Islet of Langerhans (tissue), 1 donor: ENCODE data around the gene FRRS1.
"Not testable (repeated sequence)": the region's sequence is repeated elsewhere in the genome, so short reads cannot be mapped to it uniquely, and the experiment has no call there.

Source experiments
- FAIRE-seq: peaks from one replicate; lab custom pipeline; 2011; peaks lifted over from hg19 to GRCh38; lab: Jason Lieb, UNC

FRRS1 gene

GRCh38 chr1:99764909-99765308 is 1.5 kb downstream of the FRRS1 start:
- no peak for FAIRE-seq

GRCh38 chr1:99764439-99764838 is 2.0 kb downstream of the FRRS1 start:
- no peak for FAIRE-seq

DNA sequence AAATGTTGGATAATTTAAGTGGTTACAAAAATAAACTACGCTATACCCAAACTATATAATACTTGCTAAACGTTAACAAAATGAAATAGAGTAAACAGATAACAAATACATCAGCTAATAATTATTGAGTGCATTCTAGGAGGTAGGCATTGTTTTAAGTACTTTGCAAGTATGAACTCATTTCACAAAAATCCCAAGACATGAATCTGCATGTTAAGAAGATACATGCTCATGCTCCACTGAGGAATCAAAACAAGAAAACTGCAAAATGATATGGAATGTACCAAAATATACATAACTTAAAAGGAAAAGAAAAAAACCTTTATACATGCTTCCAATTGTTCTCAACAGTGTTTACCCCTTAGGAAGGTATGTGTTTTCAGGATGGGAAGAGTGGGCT is 2.5 kb downstream of the FRRS1 start:
- no peak for FAIRE-seq

DNA sequence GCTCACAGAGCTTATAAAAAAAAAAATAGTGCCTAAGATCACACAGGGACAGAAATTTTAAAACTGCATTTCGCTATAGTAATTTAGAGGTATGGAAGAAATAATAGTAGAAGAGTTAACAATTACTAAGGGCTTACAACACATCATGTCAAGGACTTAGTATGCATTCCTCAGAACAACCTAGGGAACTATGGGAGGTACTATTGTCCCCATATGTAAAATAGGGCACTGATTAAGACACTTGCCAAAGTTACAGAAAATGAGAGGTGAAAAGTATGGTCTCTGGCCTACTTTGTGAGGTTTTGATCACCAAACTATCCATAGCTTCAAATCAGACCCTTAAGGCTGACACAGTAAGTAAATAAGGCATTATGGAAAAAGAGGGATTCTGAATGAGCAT is 4.7 kb downstream of the FRRS1 start:
- FAIRE-seq = no peak

- FAIRE-seq = no peak
These were observed 6.8 kb downstream of the FRRS1 start for GRCh38 chr1:99759518-99760160.

DNA sequence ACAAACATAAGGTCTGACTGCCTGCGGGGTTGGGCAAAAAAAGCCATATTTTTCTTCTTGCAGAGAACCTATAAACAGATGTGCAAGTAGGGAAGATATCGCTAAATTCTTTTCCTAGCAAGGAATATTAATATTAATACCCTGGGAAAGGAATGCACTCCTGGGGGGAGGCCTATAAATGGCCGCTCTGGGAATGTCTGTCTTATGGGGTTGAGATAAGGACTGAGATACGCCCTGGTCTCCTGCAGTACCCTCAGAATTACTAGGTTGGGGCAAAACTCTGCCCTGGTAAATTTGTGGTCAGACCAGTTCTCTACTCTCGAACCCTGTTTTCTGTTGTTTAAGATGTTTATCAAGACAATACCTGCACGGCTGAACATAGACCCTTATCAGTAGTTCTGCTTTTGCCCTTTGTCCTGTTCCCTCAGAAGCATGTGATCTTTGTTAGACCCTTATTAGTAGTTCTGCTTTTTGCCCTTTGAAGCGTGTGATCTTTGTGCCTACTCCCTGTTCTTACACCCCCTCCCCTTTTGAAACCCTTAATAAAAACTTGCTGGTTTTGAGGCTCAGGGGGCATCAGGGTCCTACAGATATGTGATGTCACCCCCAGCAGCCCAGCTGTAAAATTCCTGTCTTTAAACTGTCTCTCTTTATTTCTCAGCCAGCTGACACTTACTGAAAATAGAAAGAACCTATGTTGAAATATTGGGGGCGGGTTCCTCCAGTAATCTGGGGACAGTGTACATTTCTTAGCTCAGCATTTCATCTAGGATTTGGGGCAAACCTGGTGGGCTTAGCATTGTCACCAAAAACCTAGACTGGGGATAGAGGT is 7.5 kb downstream of the FRRS1 start:
- not testable (repeated sequence) for FAIRE-seq

GRCh38 chr1:99758073-99758511 is 8.3 kb downstream of the FRRS1 start:
- no peak for FAIRE-seq

DNA sequence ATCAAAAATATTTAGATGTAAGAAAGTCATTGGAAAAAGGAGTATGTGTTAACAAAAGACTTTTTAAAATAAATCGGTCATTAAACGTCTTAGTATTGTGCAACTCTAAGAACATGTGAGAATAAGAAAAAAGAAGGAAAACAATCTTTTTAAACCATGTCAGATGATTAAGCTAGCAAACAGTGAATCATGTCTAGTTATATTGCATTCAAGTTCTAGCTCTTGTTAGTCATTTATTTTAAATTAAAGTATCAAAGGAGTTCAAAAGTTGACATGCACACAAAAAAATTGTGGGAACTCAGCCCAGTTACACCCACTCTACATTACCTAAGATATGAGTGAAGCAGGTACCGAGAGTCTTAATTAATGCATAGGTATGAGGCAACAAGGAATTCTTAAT is 9.8 kb downstream of the FRRS1 start:
- FAIRE-seq = peak; percentile 70

DNA sequence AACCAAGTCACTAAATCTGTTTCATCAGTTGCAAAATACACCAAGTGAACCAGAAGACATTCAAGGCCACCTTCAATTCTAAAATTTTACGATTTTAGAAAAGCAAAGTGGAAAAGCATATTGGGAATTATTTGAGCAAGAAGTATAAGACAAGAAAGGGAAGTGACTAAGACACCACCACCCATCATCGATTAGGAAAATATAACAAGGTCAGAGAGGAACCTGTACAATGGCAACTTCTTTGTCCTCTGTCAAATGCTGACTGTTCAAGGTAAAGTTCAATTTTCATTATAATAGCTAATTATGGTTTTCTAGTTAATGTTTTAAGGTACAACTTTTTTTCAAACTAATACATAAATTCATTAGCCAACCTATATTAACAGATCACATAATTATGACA is 10.8 kb downstream of the FRRS1 start:
- no peak for FAIRE-seq

DNA sequence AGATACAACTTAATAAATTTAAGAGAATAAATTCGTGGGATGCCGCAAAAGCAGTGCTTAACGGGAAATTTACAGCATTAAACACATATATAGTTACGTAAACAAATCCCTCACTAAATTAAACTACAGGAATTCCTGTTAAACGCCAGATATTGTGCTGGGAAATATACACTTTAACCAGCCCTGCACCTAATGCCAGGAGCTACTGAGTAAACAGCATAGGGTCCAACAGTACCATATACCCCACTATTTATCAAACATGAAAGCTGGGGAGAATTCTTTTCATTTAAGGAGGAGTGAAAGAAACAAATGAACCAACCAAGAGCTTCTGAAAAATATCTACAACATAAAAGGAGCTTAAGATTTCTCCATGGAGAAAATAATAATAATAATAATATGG is 11.7 kb downstream of the FRRS1 start:
- FAIRE-seq = no peak

GRCh38 chr1:99754055-99754626 is 12.3 kb downstream of the FRRS1 start:
- no peak for FAIRE-seq

GRCh38 chr1:99751877-99752504 is 14.4 kb downstream of the FRRS1 start:
- no peak for FAIRE-seq

GRCh38 chr1:99749504-99750347 is 16.7 kb downstream of the FRRS1 start:
- FAIRE-seq = no peak

- peak; percentile 24 for FAIRE-seq
These were observed 18.0 kb downstream of the FRRS1 start for GRCh38 chr1:99748419-99748818.

DNA sequence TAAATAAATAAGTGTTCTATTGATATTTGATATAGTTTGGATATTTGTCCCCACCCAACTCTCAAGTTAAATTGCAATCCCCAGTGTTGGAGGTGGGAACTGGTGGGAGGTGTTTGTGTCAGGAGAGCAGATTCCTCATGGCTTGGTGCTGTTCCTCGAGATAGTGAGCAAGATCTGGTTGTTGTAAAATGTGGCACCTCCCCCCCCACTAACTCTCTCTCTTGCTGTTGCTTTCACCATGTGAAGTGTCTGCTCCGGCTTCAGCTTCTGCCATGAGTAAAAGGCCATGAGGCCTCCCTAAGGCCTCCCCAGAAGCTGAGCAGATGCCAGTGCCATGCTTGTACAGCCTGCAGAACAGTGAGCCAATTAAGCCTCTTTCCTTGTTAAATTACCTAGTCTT is 20.8 kb downstream of the FRRS1 start:
- FAIRE-seq = no peak

GRCh38 chr1:99745061-99745460 is 21.4 kb downstream of the FRRS1 start:
- FAIRE-seq = no peak

DNA sequence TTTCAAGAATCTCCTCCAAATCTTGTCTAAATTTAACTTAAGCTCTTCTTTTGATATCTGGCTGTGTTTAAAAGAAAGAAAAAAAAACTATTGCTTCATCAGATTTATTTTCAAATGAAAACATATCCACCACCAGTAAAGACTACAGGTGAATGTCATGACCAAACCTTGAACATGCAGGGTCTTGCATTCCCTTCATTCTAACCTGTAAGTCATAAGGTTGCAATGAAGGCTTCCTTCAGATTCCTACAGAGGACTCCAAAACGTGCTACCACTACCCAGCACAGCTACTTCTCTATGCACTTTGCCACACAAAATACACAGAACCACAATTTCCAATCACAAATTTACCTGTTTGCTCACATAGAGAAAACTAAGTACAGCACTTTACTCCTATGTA is 26.3 kb downstream of the FRRS1 start:
- no peak for FAIRE-seq

DNA sequence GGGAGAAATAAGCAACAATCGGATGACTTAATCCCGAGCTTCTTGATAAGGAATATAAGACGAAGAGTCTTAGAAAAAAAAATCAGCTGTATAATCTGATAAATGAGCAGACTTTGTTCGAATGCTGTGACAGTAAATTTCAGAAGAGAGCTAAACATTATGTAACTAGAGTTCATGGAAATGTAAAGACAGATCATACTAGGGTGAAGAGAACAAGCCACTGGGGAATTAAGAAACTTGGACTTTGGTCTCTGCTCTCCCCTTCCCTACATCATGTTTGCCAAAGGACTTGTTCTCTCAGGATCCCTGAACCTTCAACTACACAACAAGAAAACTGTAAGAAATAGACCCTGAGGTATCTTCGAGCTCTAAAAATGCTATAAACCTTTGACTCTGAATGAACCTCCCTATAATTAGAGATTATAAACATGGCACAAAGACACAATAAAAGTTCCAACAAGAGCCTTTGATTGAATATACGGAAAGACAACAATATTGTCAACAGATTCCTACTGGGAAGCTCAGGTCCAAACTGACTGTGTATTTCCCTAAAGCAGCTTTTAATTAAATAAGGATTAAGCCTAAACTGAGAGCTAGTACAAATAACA is 27.5 kb downstream of the FRRS1 start:
- FAIRE-seq = no peak

- no peak for FAIRE-seq
These were observed 29.4 kb downstream of the FRRS1 start for GRCh38 chr1:99737016-99737415.

DNA sequence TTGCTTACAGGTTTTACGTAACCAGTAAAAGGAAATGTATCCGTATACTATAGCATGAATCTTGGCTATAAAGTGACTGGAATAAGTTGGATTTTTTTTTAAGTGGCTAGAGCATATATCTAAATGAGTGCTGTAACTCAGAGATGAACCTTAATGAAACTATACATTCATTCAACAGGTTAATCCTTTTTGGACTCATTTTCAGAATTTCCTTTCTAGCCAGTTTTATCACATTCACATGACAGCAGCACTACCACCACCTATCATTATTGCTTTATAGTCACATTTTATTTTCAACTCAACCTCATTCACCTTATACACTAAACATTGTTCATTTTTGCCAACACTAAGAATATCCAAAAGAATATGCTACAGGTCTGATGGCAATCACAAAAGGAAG is 30.6 kb downstream of the FRRS1 start:
- FAIRE-seq = no peak

- FAIRE-seq = no peak
These were observed 35.1 kb downstream of the FRRS1 start for GRCh38 chr1:99731384-99731783.
